ENCODE results near the gene PLAC1. TPM values are rescaled to one million over a fixed set of nuclear protein-coding genes. Genes with fewer than 3 reads are reported as not detected.

The PLAC1 gene
- polyA plus RNA-seq, 1 experiment, result 0.43 TPM

DNA sequence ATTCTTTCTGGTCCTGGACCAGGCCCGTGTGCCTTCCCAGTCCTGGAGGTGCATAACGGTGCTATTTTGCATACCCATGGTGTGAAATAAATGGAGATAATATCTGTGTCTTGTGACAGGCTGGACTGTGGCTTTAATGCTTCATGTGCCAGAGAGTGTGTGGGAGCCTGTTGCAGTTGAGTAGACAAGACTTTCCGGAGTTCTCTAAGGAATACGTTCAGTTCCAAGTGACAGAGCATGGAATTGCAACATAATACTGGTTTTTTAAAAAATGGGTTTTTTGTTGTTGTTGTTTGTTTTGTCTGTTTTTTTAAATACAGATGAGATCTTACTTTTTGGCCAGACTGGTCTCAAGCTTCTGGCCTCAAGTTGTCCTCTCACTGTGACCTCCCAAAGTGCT lies 124.3 kb downstream of the PLAC1 start:
- TF ChIP-seq CTCF (IDR thresholded peaks at IDR 0.05; ENCODE audit: insufficient read depth, low read depth, low read length), result no peak
- H3K27me3 ChIP-seq (ENCODE audit: control insufficient read depth, insufficient read depth, low read length), result no peaks in the 10 kb centered on the region
- ChIA-PET POLR2A (no interaction called here), CTCF (no interaction called here)
- DNase-seq (ENCODE audit: low read depth), result no peak
- no peak overlapping the region for H3K4me3 ChIP-seq (ENCODE audit: low read depth, low read length)
- H3K36me3 ChIP-seq (ENCODE audit: control insufficient read depth, insufficient read depth, low read length), result no peaks in the 10 kb centered on the region

- POLR2A ChIA-PET, result no interaction called here
- CTCF ChIA-PET, result no interaction called here
- no peak for TF ChIP-seq CTCF (IDR thresholded peaks at IDR 0.05; ENCODE audit: insufficient read depth, low read depth, low read length)
Measured at GRCh38 chrX:134533352-134533751, 124.9 kb downstream of the PLAC1 start.

DNA sequence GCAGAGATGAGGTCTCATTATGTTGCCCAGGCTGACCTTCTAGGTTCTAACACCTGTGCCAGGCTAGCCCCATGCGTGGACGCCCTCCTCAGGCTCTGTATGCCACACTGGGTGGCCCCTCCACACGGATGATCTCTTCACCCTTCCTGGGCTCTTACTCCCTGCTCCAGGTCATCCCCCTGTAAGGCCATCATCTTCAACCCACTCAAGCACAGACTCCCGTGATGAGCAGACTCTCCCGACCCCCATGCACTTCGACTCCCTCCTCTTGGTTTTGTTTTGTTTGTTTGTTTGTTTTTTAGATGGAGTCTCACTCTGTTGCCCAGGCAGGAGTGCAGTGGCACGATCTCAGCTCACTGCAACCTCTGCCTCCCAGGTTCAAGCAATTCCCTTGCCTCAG lies 127.4 kb downstream of the PLAC1 start:
- Histone ChIP-seq H3K36me3 (ENCODE audit: control insufficient read depth, insufficient read depth, low read length) (no peaks in the 10 kb centered on the region), H3K4me3 (ENCODE audit: low read depth, low read length) (no peak overlapping the region), H3K27me3 (ENCODE audit: control insufficient read depth, insufficient read depth, low read length) (no peaks in the 10 kb centered on the region)
- TF ChIP-seq CTCF (IDR thresholded peaks at IDR 0.05; ENCODE audit: insufficient read depth, low read depth, low read length), result no peak
- ChIA-PET POLR2A (no interaction called here), CTCF (no interaction called here)
- DNase-seq (ENCODE audit: low read depth), result no peak

More at GRCh38 chrX:134533352-134533751, 124.9 kb downstream of the PLAC1 start:
- no peak overlapping the region for H3K4me3 ChIP-seq (ENCODE audit: low read depth, low read length)
- no peaks in the 10 kb centered on the region for H3K27me3 ChIP-seq (ENCODE audit: control insufficient read depth, insufficient read depth, low read length)
- no peaks in the 10 kb centered on the region for H3K36me3 ChIP-seq (ENCODE audit: control insufficient read depth, insufficient read depth, low read length)
- no peak for DNase-seq (ENCODE audit: low read depth)

DNA sequence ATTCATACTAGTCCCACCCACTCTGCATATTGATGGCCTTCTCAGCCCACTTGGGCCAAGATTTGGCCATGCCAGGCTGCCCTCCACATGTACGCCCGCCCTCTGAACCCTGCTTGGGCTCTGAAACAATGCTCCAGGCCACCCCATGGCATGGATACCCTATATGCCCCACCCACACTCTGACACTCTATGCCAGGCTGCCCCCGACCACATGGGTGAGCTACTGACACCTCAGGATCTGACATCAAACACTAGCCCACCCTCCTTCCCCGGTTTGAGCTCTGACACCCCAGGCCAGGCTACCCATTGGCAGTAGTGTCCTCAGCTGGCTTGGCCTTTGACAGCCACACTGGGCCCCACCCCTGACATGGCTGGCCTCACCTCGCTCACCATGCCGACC lies 128.8 kb downstream of the PLAC1 start:
- CTCF ChIA-PET, result no interaction called here
- POLR2A ChIA-PET, result no interaction called here

DNA sequence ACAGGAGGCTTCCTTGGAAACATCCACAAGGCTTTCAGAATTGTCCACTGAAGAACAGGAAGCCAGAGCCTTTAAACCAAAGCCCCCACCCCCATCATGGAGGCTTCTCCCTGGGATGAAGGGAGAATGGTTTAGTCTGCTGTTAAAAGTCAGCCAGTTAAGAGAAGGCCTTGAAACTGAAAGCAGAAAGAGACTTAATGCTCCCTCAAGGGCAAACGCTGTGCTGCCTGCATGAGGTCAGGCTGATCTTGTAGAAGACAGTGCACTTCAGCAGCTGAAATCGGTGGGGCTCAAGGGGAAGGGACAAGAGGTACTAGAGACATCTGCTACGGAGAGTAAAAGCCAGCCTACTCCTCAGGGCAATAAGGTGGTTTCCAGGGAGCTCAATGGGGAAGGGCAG lies 129.3 kb downstream of the PLAC1 start:
- no peak overlapping the region for H3K4me3 ChIP-seq (ENCODE audit: low read depth, low read length)
- POLR2A ChIA-PET, result no interaction called here
- H3K27me3 ChIP-seq (ENCODE audit: control insufficient read depth, insufficient read depth, low read length), result no peaks in the 10 kb centered on the region
- no peak for TF ChIP-seq CTCF (IDR thresholded peaks at IDR 0.05; ENCODE audit: insufficient read depth, low read depth, low read length)
- DNase-seq (ENCODE audit: low read depth), result no peak
- CTCF ChIA-PET, result no interaction called here
- no peaks in the 10 kb centered on the region for H3K36me3 ChIP-seq (ENCODE audit: control insufficient read depth, insufficient read depth, low read length)

More for the DNA sequence above, 128.8 kb downstream of the PLAC1 start:
- Histone ChIP-seq H3K36me3 (ENCODE audit: control insufficient read depth, insufficient read depth, low read length) (no peaks in the 10 kb centered on the region), H3K4me3 (ENCODE audit: low read depth, low read length) (no peak overlapping the region), H3K27me3 (ENCODE audit: control insufficient read depth, insufficient read depth, low read length) (no peaks in the 10 kb centered on the region)
- DNase-seq (ENCODE audit: low read depth), result no peak
- no peak for TF ChIP-seq CTCF (IDR thresholded peaks at IDR 0.05; ENCODE audit: insufficient read depth, low read depth, low read length)
